ENCODE measurements around the gene OLIG1. TPM values are rescaled to one million over a fixed set of nuclear protein-coding genes. Genes with fewer than 3 reads are reported as not detected.

Gene OLIG1
- total and polyA plus RNA-seq, 10 of the 15 experiments (the other 5 are each of a cell fraction or from before 2014, with no cell fraction given): not detected

- ChIA-PET SMC1A (ENCODE audit: uncharacterized antibody, unreplicated experiment) (no interaction called here), POLR2A (no interaction called here), CTCF (no interaction called here), RAD21 (ENCODE audit: unreplicated experiment) (no interaction called here)
- no peak overlapping the region for H3K27ac ChIP-seq (ENCODE audit: control insufficient read depth, insufficient read depth)
- H3K4me3 ChIP-seq: no peak overlapping the region
- H3K36me3 ChIP-seq (ENCODE audit: control insufficient read depth in 2 of 2, insufficient read depth in 2 of 2, low read length in 1 of 2): no peaks in the 10 kb centered on the region
- H3K4me2 ChIP-seq (ENCODE audit: control insufficient read depth, insufficient read depth): no peak overlapping the region
- H3K9me3 ChIP-seq (replicated peaks; ENCODE audit: control insufficient read depth, insufficient read depth, low read length): no peaks in the 10 kb centered on the region
- H3K9ac ChIP-seq (ENCODE audit: control insufficient read depth, insufficient read depth, low read length): no peak overlapping the region
- TF ChIP-seq YY1 (IDR thresholded peaks at IDR 0.05; ENCODE audit: low read depth, low read length) (no peak), CBFB (IDR thresholded peaks at IDR 0.05; ENCODE audit: low read depth) (no peak), HDGF (IDR thresholded peaks at IDR 0.05) (no peak), DPF2 (IDR thresholded peaks at IDR 0.05) (no peak), NR2C2 (IDR thresholded peaks at IDR 0.05; ENCODE audit: borderline replicate concordance, control insufficient read depth, insufficient read length, low read depth) (no peak), SMAD5 (IDR thresholded peaks at IDR 0.05; ENCODE audit: low read depth) (no peak), STAT3 (IDR thresholded peaks at IDR 0.05; ENCODE audit: low read depth, low read length) (no peak), RUNX3 (IDR thresholded peaks at IDR 0.05; ENCODE audit: low read length) (no peak), SIN3A (IDR thresholded peaks at IDR 0.05; ENCODE audit: low read depth, low read length) (no peak), SPI1 (IDR thresholded peaks at IDR 0.05; ENCODE audit: borderline replicate concordance, insufficient read depth, low read depth, low read length) (no peak), BMI1 (IDR thresholded peaks at IDR 0.05; ENCODE audit: borderline replicate concordance) (no peak), TAF1 (IDR thresholded peaks at IDR 0.05; ENCODE audit: borderline replicate concordance, low read depth, low read length) (no peak)
- WGBS (ENCODE audit: insufficient coverage, insufficient replicate concordance, low lambda C conversion rate, missing lambda C conversion rate): 65% methylated on average over 20 of the region's 20 CpGs
- H3K4me1 ChIP-seq (ENCODE audit: control insufficient read depth, insufficient read depth, low read length): no peaks in the 10 kb centered on the region
- no TSS peak for BruUV-seq (replicated peaks)
- DNase-seq (ENCODE audit: low read depth, low spot score) (no peak), ATAC-seq (no peak), FAIRE-seq (no peak)
- intact Hi-C loops (cut with micrococcal nuclease; ENCODE audit: unreplicated experiment): no loop called here
- H4K20me1 ChIP-seq (ENCODE audit: control insufficient read depth, insufficient read depth): no peaks in the 10 kb centered on the region
- peaks cover 6 to 9% of the 10 kb centered on the region in 2 experiments; a peak in 3 of 4 replicates for H3K27me3 ChIP-seq (replicated peaks in 1 of 2; ENCODE audit: control insufficient read depth in 2 of 2, insufficient read depth in 2 of 2, low read length in 1 of 2)
- in situ Hi-C loops (cut with MboI): no loop called here
- H2AFZ ChIP-seq (ENCODE audit: control insufficient read depth, low read depth, low read length): no peak overlapping the region
- H3K79me2 ChIP-seq (ENCODE audit: control insufficient read depth, insufficient read depth, low read length): no peaks in the 10 kb centered on the region
Measured at GRCh38 chr21:33033961-33034413, 36.0 kb upstream of the OLIG1 start.
